ENCODE results near the gene ITGB4. TPM values are rescaled to one million over a fixed set of nuclear protein-coding genes. Genes with fewer than 3 reads are reported as not detected.
A peak's percentile ranks its signal among the peaks of the same experiment; 100 is the strongest.

Gene ITGB4
- total and polyA plus RNA-seq, 4 donors: 7.5 to 69.5 (median 27.1) TPM

GRCh38 chr17:75779987-75780889 is 59.0 kb downstream of the ITGB4 start:
- no peak overlapping the region for H3K4me3 ChIP-seq (ENCODE audit: low read length in 2 of 2)
- DNase-seq (no peak), ATAC-seq (ENCODE audit: low FRiP score) (no peak)
- H3K36me3 ChIP-seq (ENCODE audit: control insufficient read depth in 1 of 2, insufficient read depth in 2 of 2, low read length in 1 of 2): peaks cover 0 to 2% of the 10 kb centered on the region in 2 donors
- WGBS, 2 donors: 19 to 20% methylated on average over 5 of the region's 5 CpGs
- H3K9me3 ChIP-seq (ENCODE audit: control insufficient read depth, low read length): no peaks in the 10 kb centered on the region
- H3K27ac ChIP-seq (ENCODE audit: low read depth in 1 of 2, low read length in 2 of 2): no peak overlapping the region
- H3K27me3 ChIP-seq (ENCODE audit: control insufficient read depth in 1 of 2, insufficient read depth in 2 of 2, low read length in 1 of 2): peaks cover 0 to 2% of the 10 kb centered on the region in 2 donors
- no peaks in the 10 kb centered on the region for H3K4me1 ChIP-seq (ENCODE audit: control insufficient read depth in 1 of 2, insufficient read depth in 2 of 2, low read length in 2 of 2)
- intact Hi-C loops (cut with DNase I): loop anchor here in 1 of 2 donors (5.0 kb wide), 1 partner anchor 97 kb away; the partner anchor contains the start of gene TRIM47

- Histone ChIP-seq H3K27ac (ENCODE audit: low read depth in 1 of 2, low read length in 2 of 2) (peak overlapping the region in 1 of 2 donors; percentile 83), H3K9me3 (ENCODE audit: control insufficient read depth, low read length) (no peaks in the 10 kb centered on the region), H3K36me3 (ENCODE audit: control insufficient read depth in 1 of 2, insufficient read depth in 2 of 2, low read length in 1 of 2) (no peaks in the 10 kb centered on the region), H3K4me1 (ENCODE audit: control insufficient read depth in 1 of 2, insufficient read depth in 2 of 2, low read length in 2 of 2) (no peaks in the 10 kb centered on the region), H3K27me3 (ENCODE audit: control insufficient read depth in 1 of 2, insufficient read depth in 2 of 2, low read length in 1 of 2) (peaks cover 0 to 2% of the 10 kb centered on the region in 2 donors), H3K4me3 (ENCODE audit: low read length in 2 of 2) (no peak overlapping the region)
- DNase-seq: no peak
- intact Hi-C loops (cut with DNase I): no loop called here
- no peak for ATAC-seq (ENCODE audit: low FRiP score)
- WGBS, 2 donors: 8 to 15% methylated on average over 6 of the region's 6 CpGs
Measured at GRCh38 chr17:75783069-75783783, 62.0 kb downstream of the ITGB4 start.

- peaks cover 0 to 2% of the 10 kb centered on the region in 2 donors for H3K27me3 ChIP-seq (ENCODE audit: control insufficient read depth in 1 of 2, insufficient read depth in 2 of 2, low read length in 1 of 2)
- intact Hi-C loops (cut with DNase I): loop anchor here in 1 of 2 donors (2.0 kb wide), 1 partner anchor 71 kb away; the partner anchor contains the start of gene WBP2
- DNase-seq (peak; percentile 69 to 77), ATAC-seq (ENCODE audit: low FRiP score) (no peak)
- H3K4me1 ChIP-seq (ENCODE audit: control insufficient read depth in 1 of 2, insufficient read depth in 2 of 2, low read length in 2 of 2): no peaks in the 10 kb centered on the region
- H3K9me3 ChIP-seq (ENCODE audit: control insufficient read depth, low read length): no peaks in the 10 kb centered on the region
- no peaks in the 10 kb centered on the region for H3K36me3 ChIP-seq (ENCODE audit: control insufficient read depth in 1 of 2, insufficient read depth in 2 of 2, low read length in 1 of 2)
- H3K27ac ChIP-seq (ENCODE audit: low read depth in 1 of 2, low read length in 2 of 2): peak overlapping the region; percentile 83 to 99
- 63 to 66% methylated on average over 20 of the region's 20 CpGs for WGBS, 2 donors
- H3K4me3 ChIP-seq (ENCODE audit: low read length in 2 of 2): no peak overlapping the region
Measured at GRCh38 chr17:75783803-75784472, 62.7 kb downstream of the ITGB4 start.

GRCh38 chr17:75784473-75785015 is 63.3 kb downstream of the ITGB4 start, which contains the start of gene UNK:
UNK (plus strand) TSS chr17:75784806; CDS start chr17:75784881, 75 bp downstream.
- DNase-seq (peak; percentile 98 to 99), ATAC-seq (ENCODE audit: low FRiP score) (peak; percentile 96)
- Histone ChIP-seq H3K4me1 (ENCODE audit: control insufficient read depth in 1 of 2, insufficient read depth in 2 of 2, low read length in 2 of 2) (no peaks in the 10 kb centered on the region), H3K4me3 (ENCODE audit: low read length in 2 of 2) (peak within 1 kb of the TSS; percentile 48 to 63), H3K27me3 (ENCODE audit: control insufficient read depth in 1 of 2, insufficient read depth in 2 of 2, low read length in 1 of 2) (peaks cover 0 to under 1% of the 10 kb centered on the region in 2 donors), H3K27ac (ENCODE audit: low read depth in 1 of 2, low read length in 2 of 2) (peak within 1 kb of the TSS; percentile 83 to 99), H3K36me3 (ENCODE audit: control insufficient read depth in 1 of 2, insufficient read depth in 2 of 2, low read length in 1 of 2) (no peaks in the 10 kb centered on the region), H3K9me3 (ENCODE audit: control insufficient read depth, low read length) (no peaks in the 10 kb centered on the region)
- intact Hi-C loops (cut with DNase I): loop anchor here in 1 of 2 donors (2.0 to 5.0 kb wide), 2 partner anchors 43 to 70 kb away; partner anchors contain the start of gene WBP2
- 0 to 1% methylated on average over 33 to 45 of the region's 45 CpGs for WGBS, 2 donors

- intact Hi-C loops (cut with DNase I): loop anchor here in 1 of 2 donors (2.0 to 5.0 kb wide), 2 partner anchors 42 to 70 kb away; partner anchors contain the start of gene WBP2
- ATAC-seq (ENCODE audit: low FRiP score) (peak; percentile 96), DNase-seq (peak; percentile 96)
- Histone ChIP-seq H3K27me3 (ENCODE audit: control insufficient read depth in 1 of 2, insufficient read depth in 2 of 2, low read length in 1 of 2) (no peaks in the 10 kb centered on the region), H3K36me3 (ENCODE audit: control insufficient read depth in 1 of 2, insufficient read depth in 2 of 2, low read length in 1 of 2) (no peaks in the 10 kb centered on the region), H3K4me3 (ENCODE audit: low read length in 2 of 2) (peak overlapping the region; percentile 48 to 63), H3K27ac (ENCODE audit: low read depth in 1 of 2, low read length in 2 of 2) (peak overlapping the region; percentile 62 to 94), H3K9me3 (ENCODE audit: control insufficient read depth, low read length) (no peaks in the 10 kb centered on the region), H3K4me1 (ENCODE audit: control insufficient read depth in 1 of 2, insufficient read depth in 2 of 2, low read length in 2 of 2) (no peaks in the 10 kb centered on the region)
- 7 to 10% methylated on average over 28 to 43 of the region's 43 CpGs for WGBS, 2 donors
Measured at GRCh38 chr17:75785016-75785890, 64.0 kb downstream of the ITGB4 start.

GRCh38 chr17:75791254-75791653 is 70.0 kb downstream of the ITGB4 start:
- intact Hi-C loops (cut with DNase I): loop anchor here in 1 of 2 donors (10.0 kb wide), 1 partner anchor 54 kb away; the partner anchor contains the start of gene UNC13D
- H3K4me1 ChIP-seq (ENCODE audit: control insufficient read depth in 1 of 2, insufficient read depth in 2 of 2, low read length in 2 of 2): no peaks in the 10 kb centered on the region
- no peaks in the 10 kb centered on the region for H3K36me3 ChIP-seq (ENCODE audit: control insufficient read depth in 1 of 2, insufficient read depth in 2 of 2, low read length in 1 of 2)
- H3K27me3 ChIP-seq (ENCODE audit: control insufficient read depth in 1 of 2, insufficient read depth in 2 of 2, low read length in 1 of 2): no peaks in the 10 kb centered on the region
- H3K4me3 ChIP-seq (ENCODE audit: low read length in 2 of 2): no peak overlapping the region
- no peak overlapping the region for H3K27ac ChIP-seq (ENCODE audit: low read depth in 1 of 2, low read length in 2 of 2)
- no peak for ATAC-seq (ENCODE audit: low FRiP score)
- H3K9me3 ChIP-seq (ENCODE audit: control insufficient read depth, low read length): no peaks in the 10 kb centered on the region
- no peak for DNase-seq
- WGBS, 2 donors: 88 to 90% methylated on average over 6 of the region's 6 CpGs

- Histone ChIP-seq H3K4me1 (ENCODE audit: control insufficient read depth in 1 of 2, insufficient read depth in 2 of 2, low read length in 2 of 2) (no peaks in the 10 kb centered on the region), H3K27ac (ENCODE audit: low read depth in 1 of 2, low read length in 2 of 2) (no peak overlapping the region), H3K4me3 (ENCODE audit: low read length in 2 of 2) (no peak overlapping the region), H3K36me3 (ENCODE audit: control insufficient read depth in 1 of 2, insufficient read depth in 2 of 2, low read length in 1 of 2) (peaks cover 0 to 2% of the 10 kb centered on the region in 2 donors), H3K9me3 (ENCODE audit: control insufficient read depth, low read length) (no peaks in the 10 kb centered on the region), H3K27me3 (ENCODE audit: control insufficient read depth in 1 of 2, insufficient read depth in 2 of 2, low read length in 1 of 2) (no peaks in the 10 kb centered on the region)
- no peak for ATAC-seq (ENCODE audit: low FRiP score)
- WGBS, 2 donors: 71 to 86% methylated on average over 1 of the region's 1 CpG
- DNase-seq: no peak
- intact Hi-C loops (cut with DNase I): loop anchor here in 1 of 2 donors (10.0 kb wide), 1 partner anchor 51 kb away; the partner anchor contains the start of gene UNC13D
Measured at GRCh38 chr17:75793460-75793859, 72.2 kb downstream of the ITGB4 start.
